SK-N-MC (cell line): ENCODE data around the gene C1S.

Source experiments
- DNase-seq: peaks from one replicate; pipeline ENCODE4 v3.0.0-alpha.2; 2011; ENCODE audit warnings: low read depth, low spot score
- H3K27ac ChIP-seq: fragments of 200-600 bp; sonication (generic); 2 replicates; pipeline ENCODE4 v1.5.1; 2016; ENCODE audit warnings: mixed run types
- H3K36me3 ChIP-seq: fragments of 200-600 bp; sonication (generic); 2 replicates; pipeline ENCODE4 v1.6.1; 2017; ENCODE audit warnings: antibody characterized with exemption, low read length, mixed read lengths; ENCODE audit not compliant: insufficient read depth
- H3K4me3 ChIP-seq: fragments of 200-600 bp; sonication (generic); 2 replicates; pipeline ENCODE4 v1.5.1; 2016
- H3K9ac ChIP-seq: fragments of 200-600 bp; sonication (generic); 2 replicates; pipeline ENCODE4 v1.8.0; 2017; ENCODE audit warnings: mixed run types, mixed read lengths; ENCODE audit not compliant: insufficient read length
- H3K9me3 ChIP-seq: fragments of 200-600 bp; sonication (generic); 2 replicates; pipeline ENCODE4 v1.6.1; 2017; ENCODE audit warnings: low read depth, mild to moderate bottlenecking, antibody characterized with exemption, low read length, moderate library complexity, mixed read lengths
- EZH2 ChIP-seq: fragments of 200-600 bp; sonication (generic); IDR thresholded peaks from one replicate; pipeline ENCODE4 v1.6.1; 2017; ENCODE audit warnings: antibody characterized with exemption
- FOXP2 ChIP-seq: optimal IDR thresholded peaks from 2 replicates; pipeline ENCODE3; 2011; ENCODE audit warnings: mild to moderate bottlenecking, moderate library complexity; ENCODE audit not compliant: insufficient read depth; ENCODE audit errors: extremely low read length, control extremely low read depth
- POLR2AphosphoS5 ChIP-seq: IDR thresholded peaks from 2 replicates; pipeline ENCODE4 v1.6.1; 2012; ENCODE audit warnings: mild to moderate bottlenecking, low read depth, low read length, borderline replicate concordance

C1S gene

DNA sequence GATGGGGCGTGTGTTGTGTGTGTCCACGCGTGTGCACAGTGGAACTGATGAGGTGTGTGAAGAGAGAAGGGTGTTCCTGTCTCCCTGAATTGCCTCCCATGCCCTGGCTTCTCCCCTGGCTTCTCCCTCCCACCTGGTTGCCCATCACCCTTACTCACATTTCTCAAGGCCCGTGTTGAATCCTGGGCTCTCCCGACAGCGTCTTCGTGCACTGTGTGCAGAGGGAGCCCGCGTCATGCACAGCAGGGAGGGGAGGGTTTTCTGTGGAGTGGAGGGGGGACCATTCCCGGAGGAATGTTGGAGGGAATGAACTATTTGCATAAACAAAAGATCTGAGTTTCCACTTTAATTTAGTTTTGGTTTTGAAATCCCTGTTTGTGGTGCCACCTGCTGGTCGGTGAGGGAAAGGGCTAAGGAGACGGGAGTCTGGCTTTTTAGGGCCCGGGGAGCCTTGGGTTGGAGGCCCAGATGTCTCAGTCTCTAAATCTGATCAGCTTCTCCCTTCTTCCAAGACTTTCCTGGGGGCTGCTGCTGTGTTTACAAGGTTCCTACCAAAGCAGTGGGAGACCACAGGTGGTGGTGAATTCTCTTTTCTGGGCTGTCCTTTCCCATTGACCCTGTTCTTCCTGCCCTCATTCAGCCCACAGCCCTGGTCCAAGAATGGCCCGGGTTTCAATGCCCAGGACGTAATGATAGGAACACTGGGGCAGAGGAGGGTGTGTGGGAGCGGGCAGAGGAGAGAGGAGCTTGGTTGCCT is 31.9 kb downstream of the C1S start, which contains the start of gene C1R:
TSS of gene C1R (minus strand) at position 217 of the 757 bp plus-strand sequence. CDS start at position 160, 57 bp downstream.
- Histone ChIP-seq H3K36me3 (no peaks in the 10 kb centered on the region), H3K9me3 (no peaks in the 10 kb centered on the region), H3K9ac (peak within 1 kb of the TSS; percentile 50), H3K27ac (no peak within 1 kb of the TSS), H3K4me3 (peak within 1 kb of the TSS; percentile 77)
- no peak for TF ChIP-seq FOXP2
- TF ChIP-seq EZH2 = no peak
- no peak for TF ChIP-seq POLR2AphosphoS5
- DNase-seq = peak; percentile 58

GRCh38 chr12:7092986-7093460 is 32.5 kb downstream of the C1S start:
- Histone ChIP-seq H3K27ac (no peak overlapping the region), H3K9ac (no peak overlapping the region), H3K9me3 (no peaks in the 10 kb centered on the region), H3K36me3 (no peaks in the 10 kb centered on the region), H3K4me3 (no peak overlapping the region)
- TF ChIP-seq EZH2 (no peak), POLR2AphosphoS5 (no peak), FOXP2 (no peak)
- DNase-seq = no peak

GRCh38 chr12:7093486-7093885 is 33.0 kb downstream of the C1S start:
- Histone ChIP-seq H3K27ac (no peak overlapping the region), H3K4me3 (no peak overlapping the region), H3K9ac (no peak overlapping the region), H3K9me3 (no peaks in the 10 kb centered on the region), H3K36me3 (no peaks in the 10 kb centered on the region)
- no peak for DNase-seq
- no peak for TF ChIP-seq FOXP2

- H3K9me3 ChIP-seq = no peaks in the 10 kb centered on the region
- no peaks in the 10 kb centered on the region for H3K36me3 ChIP-seq
- H3K4me3 ChIP-seq = no peak overlapping the region
- H3K27ac ChIP-seq = no peak overlapping the region
- DNase-seq = no peak
- TF ChIP-seq EZH2 (no peak), POLR2AphosphoS5 (no peak), FOXP2 (no peak)
- no peak overlapping the region for H3K9ac ChIP-seq
These were observed 33.4 kb downstream of the C1S start for GRCh38 chr12:7093892-7094291.

DNA sequence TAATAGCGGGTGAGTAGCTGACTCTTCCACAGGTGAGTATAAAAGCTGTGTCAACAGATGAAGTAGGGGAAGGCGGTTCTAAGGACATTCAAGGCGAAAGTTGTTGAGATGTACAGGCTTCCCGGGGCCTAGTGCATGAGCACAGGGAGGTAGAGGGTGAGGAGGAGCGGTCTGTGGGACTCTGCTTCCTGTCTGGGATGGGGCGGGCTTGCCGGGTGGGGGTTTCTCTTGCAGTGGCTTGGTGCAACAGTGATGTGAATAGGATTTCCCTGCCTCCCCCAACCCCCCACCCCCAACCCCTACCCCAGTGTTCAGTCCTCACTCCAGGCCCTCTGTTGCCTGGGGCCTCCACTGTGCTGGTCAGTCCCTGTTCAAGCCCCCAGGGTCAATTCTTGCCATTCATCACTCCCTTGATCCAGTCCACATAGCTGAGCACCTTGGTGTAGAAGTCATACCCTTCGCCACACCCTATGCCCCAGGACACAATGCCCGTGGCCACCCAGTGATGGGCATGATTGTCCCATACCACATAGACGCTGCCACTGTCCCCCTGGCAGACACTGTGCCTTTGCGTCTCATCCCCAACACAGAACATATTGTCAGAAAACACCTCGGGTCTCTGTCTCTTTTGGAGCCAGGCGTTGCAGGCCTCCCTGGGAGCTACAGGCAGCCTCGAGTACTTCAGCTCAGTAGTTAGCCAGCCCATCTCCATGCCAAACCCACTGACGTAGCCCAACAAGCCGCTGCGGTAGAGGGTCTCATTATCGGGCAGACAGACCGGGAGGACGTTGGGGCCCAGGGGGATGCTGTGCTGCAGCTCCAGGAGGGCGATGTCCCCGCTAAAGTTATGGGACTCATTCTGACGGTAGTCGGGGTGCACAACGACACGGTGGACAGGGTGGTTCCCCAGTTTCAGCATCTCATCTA is 35.8 kb downstream of the C1S start:
- no peaks in the 10 kb centered on the region for H3K36me3 ChIP-seq
- TF ChIP-seq FOXP2 (no peak), POLR2AphosphoS5 (no peak), EZH2 (no peak)
- DNase-seq = no peak
- H3K9ac ChIP-seq = no peak overlapping the region
- H3K27ac ChIP-seq = no peak overlapping the region
- H3K9me3 ChIP-seq = no peaks in the 10 kb centered on the region
- no peak overlapping the region for H3K4me3 ChIP-seq

- Histone ChIP-seq H3K9ac (no peak overlapping the region), H3K4me3 (no peak overlapping the region), H3K9me3 (no peaks in the 10 kb centered on the region), H3K36me3 (no peaks in the 10 kb centered on the region), H3K27ac (no peak overlapping the region)
- no peak for TF ChIP-seq FOXP2
- no peak for TF ChIP-seq EZH2
- no peak for TF ChIP-seq POLR2AphosphoS5
- no peak for DNase-seq
These were observed 36.5 kb downstream of the C1S start for GRCh38 chr12:7096979-7097378.

- TF ChIP-seq FOXP2 (no peak), EZH2 (no peak), POLR2AphosphoS5 (no peak)
- no peak for DNase-seq
- H3K9me3 ChIP-seq = no peaks in the 10 kb centered on the region
- H3K27ac ChIP-seq = no peak overlapping the region
- no peaks in the 10 kb centered on the region for H3K36me3 ChIP-seq
- H3K9ac ChIP-seq = no peak overlapping the region
- H3K4me3 ChIP-seq = no peak overlapping the region
These were observed 38.9 kb downstream of the C1S start for GRCh38 chr12:7099290-7099996.

GRCh38 chr12:7100239-7100638 is 39.7 kb downstream of the C1S start:
- H3K27ac ChIP-seq = no peak overlapping the region
- no peak overlapping the region for H3K9ac ChIP-seq
- H3K4me3 ChIP-seq = no peak overlapping the region
- DNase-seq = no peak
- no peaks in the 10 kb centered on the region for H3K9me3 ChIP-seq
- no peaks in the 10 kb centered on the region for H3K36me3 ChIP-seq
- TF ChIP-seq EZH2 = no peak
